Measurements from ENCODE around the gene SEMA3D.

DNA sequence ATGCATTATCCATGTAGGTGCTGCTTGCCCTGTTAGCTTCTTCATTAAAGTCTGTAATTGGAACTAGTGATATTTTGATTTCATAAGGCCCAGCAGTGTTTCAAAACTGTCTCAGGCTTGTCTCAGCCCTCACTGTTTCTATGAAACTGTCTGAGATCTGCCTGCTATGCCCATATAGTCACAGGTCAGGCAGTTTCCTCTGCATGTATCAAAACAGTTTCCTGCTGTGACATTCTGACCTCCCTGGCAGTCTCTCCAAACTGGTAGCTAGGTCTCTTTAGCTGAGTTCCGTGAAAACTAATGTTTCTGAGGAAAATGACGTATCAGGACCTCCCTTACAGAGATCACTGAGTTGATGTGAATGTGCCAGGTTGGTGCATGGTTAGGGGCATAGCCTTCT is 18.9 kb upstream of the SEMA3D start:
- no peak for TF ChIP-seq EZH2 (IDR thresholded peaks at IDR 0.05; ENCODE audit: borderline replicate concordance, insufficient read depth, low read depth, low read length, poor library complexity, severe bottlenecking)
- TF ChIP-seq, protein P1, sequence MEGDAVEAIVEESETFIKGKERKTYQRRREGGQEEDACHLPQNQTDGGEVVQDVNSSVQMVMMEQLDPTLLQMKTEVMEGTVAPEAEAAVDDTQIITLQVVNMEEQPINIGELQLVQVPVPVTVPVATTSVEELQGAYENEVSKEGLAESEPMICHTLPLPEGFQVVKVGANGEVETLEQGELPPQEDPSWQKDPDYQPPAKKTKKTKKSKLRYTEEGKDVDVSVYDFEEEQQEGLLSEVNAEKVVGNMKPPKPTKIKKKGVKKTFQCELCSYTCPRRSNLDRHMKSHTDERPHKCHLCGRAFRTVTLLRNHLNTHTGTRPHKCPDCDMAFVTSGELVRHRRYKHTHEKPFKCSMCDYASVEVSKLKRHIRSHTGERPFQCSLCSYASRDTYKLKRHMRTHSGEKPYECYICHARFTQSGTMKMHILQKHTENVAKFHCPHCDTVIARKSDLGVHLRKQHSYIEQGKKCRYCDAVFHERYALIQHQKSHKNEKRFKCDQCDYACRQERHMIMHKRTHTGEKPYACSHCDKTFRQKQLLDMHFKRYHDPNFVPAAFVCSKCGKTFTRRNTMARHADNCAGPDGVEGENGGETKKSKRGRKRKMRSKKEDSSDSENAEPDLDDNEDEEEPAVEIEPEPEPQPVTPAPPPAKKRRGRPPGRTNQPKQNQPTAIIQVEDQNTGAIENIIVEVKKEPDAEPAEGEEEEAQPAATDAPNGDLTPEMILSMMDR (IDR thresholded peaks at IDR 0.05), result no peak

Data from B cell (primary cell).